ENCODE measurements around the gene ST7L. TPM values are rescaled to one million over a fixed set of nuclear protein-coding genes. Genes with fewer than 3 reads are reported as not detected.

ST7L gene
- polyA plus RNA-seq, 4 donors, result 26.0 to 33.4 (median 28.4) TPM

GRCh38 chr1:112554411-112554810 lies 64.5 kb downstream of the ST7L start:
- DNase-seq (ENCODE audit: low read depth in 4 of 4, low spot score in 2 of 4), result no peak

- DNase-seq (ENCODE audit: low read depth in 4 of 4, low spot score in 2 of 4), result no peak
Measured at GRCh38 chr1:112549590-112549989, 69.4 kb downstream of the ST7L start.

- DNase-seq (ENCODE audit: low read depth in 4 of 4, low spot score in 2 of 4), result no peak
Measured at GRCh38 chr1:112548547-112548946, 70.4 kb downstream of the ST7L start.

- DNase-seq (ENCODE audit: low read depth in 4 of 4, low spot score in 2 of 4), result no peak
Measured at GRCh38 chr1:112546076-112546475, 72.9 kb downstream of the ST7L start.

GRCh38 chr1:112544751-112545150 lies 74.2 kb downstream of the ST7L start:
- DNase-seq (ENCODE audit: low read depth in 4 of 4, low spot score in 2 of 4), result no peak

GRCh38 chr1:112544011-112544688 lies 74.8 kb downstream of the ST7L start:
- DNase-seq (ENCODE audit: low read depth in 4 of 4, low spot score in 2 of 4), result no peak

GRCh38 chr1:112542206-112542973 lies 76.6 kb downstream of the ST7L start:
- no peak for DNase-seq (ENCODE audit: low read depth in 4 of 4, low spot score in 2 of 4)

- DNase-seq (ENCODE audit: low read depth in 4 of 4, low spot score in 2 of 4), result no peak
Measured at GRCh38 chr1:112541299-112541698, 77.6 kb downstream of the ST7L start.

GRCh38 chr1:112540226-112540794 lies 78.6 kb downstream of the ST7L start:
- DNase-seq (ENCODE audit: low read depth in 4 of 4, low spot score in 2 of 4), result no peak

- DNase-seq (ENCODE audit: low read depth in 4 of 4, low spot score in 2 of 4), result no peak
Measured at GRCh38 chr1:112538883-112539282, 80.1 kb downstream of the ST7L start.

- no peak for DNase-seq (ENCODE audit: low read depth in 4 of 4, low spot score in 2 of 4)
Measured at GRCh38 chr1:112537456-112537855, 81.5 kb downstream of the ST7L start.

- no peak for DNase-seq (ENCODE audit: low read depth in 4 of 4, low spot score in 2 of 4)
Measured at GRCh38 chr1:112536561-112536960, 82.4 kb downstream of the ST7L start.

GRCh38 chr1:112533029-112533428 lies 85.9 kb downstream of the ST7L start:
- no peak for DNase-seq (ENCODE audit: low read depth in 4 of 4, low spot score in 2 of 4)

- no peak for DNase-seq (ENCODE audit: low read depth in 4 of 4, low spot score in 2 of 4)
Measured at GRCh38 chr1:112532064-112532463, 86.9 kb downstream of the ST7L start.

GRCh38 chr1:112530832-112531231 lies 88.1 kb downstream of the ST7L start:
- DNase-seq (ENCODE audit: low read depth in 4 of 4, low spot score in 2 of 4), result no peak

- no peak for DNase-seq (ENCODE audit: low read depth in 4 of 4, low spot score in 2 of 4)
Measured at GRCh38 chr1:112529301-112529700, 89.6 kb downstream of the ST7L start.

- no peak for DNase-seq (ENCODE audit: low read depth in 4 of 4, low spot score in 2 of 4)
Measured at GRCh38 chr1:112528076-112528475, 90.9 kb downstream of the ST7L start.

- DNase-seq (ENCODE audit: low read depth in 4 of 4, low spot score in 2 of 4), result no peak
Measured at GRCh38 chr1:112527266-112528010, 91.5 kb downstream of the ST7L start.

- DNase-seq (ENCODE audit: low read depth in 4 of 4, low spot score in 2 of 4), result no peak
Measured at GRCh38 chr1:112524986-112525385, 94.0 kb downstream of the ST7L start.

- no peak for DNase-seq (ENCODE audit: low read depth in 4 of 4, low spot score in 2 of 4)
Measured at GRCh38 chr1:112524251-112524650, 94.7 kb downstream of the ST7L start.

- DNase-seq (ENCODE audit: low read depth in 4 of 4, low spot score in 2 of 4), result no peak
Measured at GRCh38 chr1:112522621-112523020, 96.3 kb downstream of the ST7L start.
